H1 (cell line): ENCODE data around the gene DOK6.

Experiments
- POLR2A ChIP-seq, 2 experiments: IDR thresholded peaks; 1 replicate in 1 of 2; 2 replicates in 1 of 2; pipeline ENCODE4 v1.6.1; 2011; ENCODE audit warnings: low read depth in 2 of 2, low read length in 2 of 2, mild to moderate bottlenecking in 2 of 2; ENCODE audit errors: control extremely low read depth in 1 of 2
- TF ChIP-seq, protein P1 (sequence below): IDR thresholded peaks from 2 replicates; pipeline ENCODE4 v1.6.1; 2012; ENCODE audit warnings: inconsistent platforms

DNA sequence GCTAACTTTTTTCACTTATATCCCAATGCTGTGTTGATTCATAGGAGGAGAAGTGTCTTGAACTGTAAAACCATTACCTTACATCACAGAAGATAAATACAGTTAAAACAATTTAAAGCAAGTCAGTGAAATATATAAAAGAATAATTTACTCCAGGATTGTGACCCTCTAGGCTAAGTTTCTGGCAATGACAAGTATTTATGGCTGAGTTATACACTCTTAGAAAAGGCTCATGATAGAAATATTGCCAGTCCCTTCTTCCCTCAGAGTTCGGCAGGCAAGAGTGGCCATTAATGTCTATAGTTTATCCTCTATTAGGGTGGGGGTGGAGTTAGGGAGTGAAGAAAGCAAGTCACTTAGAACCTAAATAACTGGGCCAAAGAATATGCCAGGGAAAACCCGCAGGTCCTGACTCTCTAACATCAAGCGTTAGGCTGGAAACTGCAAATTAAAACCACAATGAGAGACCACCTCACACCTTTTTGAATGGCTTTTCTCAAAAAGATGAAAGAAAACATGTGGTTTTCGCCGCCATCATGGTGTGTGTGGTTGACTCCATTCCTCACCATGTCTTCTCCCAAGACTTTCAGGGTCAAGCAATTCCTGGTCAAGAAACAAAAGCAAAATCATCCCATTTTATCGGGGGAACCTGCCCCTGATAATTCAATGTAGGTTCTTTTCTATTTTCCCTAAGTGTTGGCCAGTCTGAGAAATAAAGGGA, 477.7 kb downstream of the DOK6 start:
- TF ChIP-seq POLR2A (IDR thresholded peaks at IDR 0.05; ENCODE audit: control extremely low read depth in 1 of 2, low read depth in 2 of 2, low read length in 2 of 2), result no peak
- TF ChIP-seq, protein P1, sequence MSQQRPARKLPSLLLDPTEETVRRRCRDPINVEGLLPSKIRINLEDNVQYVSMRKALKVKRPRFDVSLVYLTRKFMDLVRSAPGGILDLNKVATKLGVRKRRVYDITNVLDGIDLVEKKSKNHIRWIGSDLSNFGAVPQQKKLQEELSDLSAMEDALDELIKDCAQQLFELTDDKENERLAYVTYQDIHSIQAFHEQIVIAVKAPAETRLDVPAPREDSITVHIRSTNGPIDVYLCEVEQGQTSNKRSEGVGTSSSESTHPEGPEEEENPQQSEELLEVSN, result peak; percentile 84
